Measurements from ENCODE around the gene NXPH2. TPM values are rescaled to one million over a fixed set of nuclear protein-coding genes. Genes with fewer than 3 reads are reported as not detected.

Gene NXPH2
- total and polyA plus RNA-seq, 2 of the 13 experiments (the other 11 are each of a cell fraction or from before 2014, with no cell fraction given), result not detected

DNA sequence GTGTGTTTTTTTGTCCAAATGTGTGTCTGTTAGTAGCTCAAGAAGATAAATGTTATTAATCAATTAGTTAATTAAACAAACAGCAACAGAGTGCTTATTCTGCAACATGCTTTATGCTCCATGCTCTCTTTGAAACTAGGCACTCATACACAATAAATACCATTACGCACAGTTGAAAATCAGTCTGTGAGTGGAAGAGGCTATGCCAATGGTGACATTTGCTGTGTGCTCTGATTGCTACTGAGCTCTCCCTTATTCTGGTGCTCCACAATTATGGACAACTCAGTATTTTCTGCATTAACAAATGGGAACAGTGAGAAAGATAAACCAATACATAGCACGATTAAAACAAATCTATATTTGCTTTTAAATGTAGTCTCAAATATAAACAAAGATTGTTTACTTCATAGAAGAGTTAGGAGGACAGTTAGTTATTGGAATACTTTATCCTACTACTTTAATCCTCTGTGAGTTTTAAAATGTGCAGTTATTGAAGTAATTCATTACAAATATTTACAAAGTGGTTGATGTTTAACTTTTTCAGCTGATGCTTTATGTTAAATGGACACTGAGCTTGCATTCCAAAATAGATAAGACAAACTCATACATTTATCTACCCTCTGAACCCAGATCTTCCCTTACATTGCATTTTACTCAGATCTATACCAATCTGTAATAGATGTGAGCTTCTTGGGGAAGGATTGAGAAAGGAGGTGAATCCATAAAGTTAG lies 55.3 kb downstream of the NXPH2 start (continued):
- TF ChIP-seq ZNF367 (CRISPR knock-in tag; IDR thresholded peaks at IDR 0.05; ENCODE audit: borderline replicate concordance), result no peak
- 0 out of 4 replicates have a peak, but pooled peaks of 1 of the 2 experiments have one; percentile 24 for TF ChIP-seq KLF16 (CRISPR knock-in tag; IDR thresholded peaks at IDR 0.05)
- peak; percentile 62 for TF ChIP-seq NCOA2 (CRISPR knock-in tag; IDR thresholded peaks at IDR 0.05)
- peak; percentile 19 for TF ChIP-seq ASH2L (IDR thresholded peaks at IDR 0.05; ENCODE audit: insufficient read length, low read depth, low read length)
- TF ChIP-seq, protein P1, sequence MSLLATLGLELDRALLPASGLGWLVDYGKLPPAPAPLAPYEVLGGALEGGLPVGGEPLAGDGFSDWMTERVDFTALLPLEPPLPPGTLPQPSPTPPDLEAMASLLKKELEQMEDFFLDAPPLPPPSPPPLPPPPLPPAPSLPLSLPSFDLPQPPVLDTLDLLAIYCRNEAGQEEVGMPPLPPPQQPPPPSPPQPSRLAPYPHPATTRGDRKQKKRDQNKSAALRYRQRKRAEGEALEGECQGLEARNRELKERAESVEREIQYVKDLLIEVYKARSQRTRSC (CRISPR knock-in tag; IDR thresholded peaks at IDR 0.05; ENCODE audit: low read depth), result no peak
- TF ChIP-seq, protein P2, sequence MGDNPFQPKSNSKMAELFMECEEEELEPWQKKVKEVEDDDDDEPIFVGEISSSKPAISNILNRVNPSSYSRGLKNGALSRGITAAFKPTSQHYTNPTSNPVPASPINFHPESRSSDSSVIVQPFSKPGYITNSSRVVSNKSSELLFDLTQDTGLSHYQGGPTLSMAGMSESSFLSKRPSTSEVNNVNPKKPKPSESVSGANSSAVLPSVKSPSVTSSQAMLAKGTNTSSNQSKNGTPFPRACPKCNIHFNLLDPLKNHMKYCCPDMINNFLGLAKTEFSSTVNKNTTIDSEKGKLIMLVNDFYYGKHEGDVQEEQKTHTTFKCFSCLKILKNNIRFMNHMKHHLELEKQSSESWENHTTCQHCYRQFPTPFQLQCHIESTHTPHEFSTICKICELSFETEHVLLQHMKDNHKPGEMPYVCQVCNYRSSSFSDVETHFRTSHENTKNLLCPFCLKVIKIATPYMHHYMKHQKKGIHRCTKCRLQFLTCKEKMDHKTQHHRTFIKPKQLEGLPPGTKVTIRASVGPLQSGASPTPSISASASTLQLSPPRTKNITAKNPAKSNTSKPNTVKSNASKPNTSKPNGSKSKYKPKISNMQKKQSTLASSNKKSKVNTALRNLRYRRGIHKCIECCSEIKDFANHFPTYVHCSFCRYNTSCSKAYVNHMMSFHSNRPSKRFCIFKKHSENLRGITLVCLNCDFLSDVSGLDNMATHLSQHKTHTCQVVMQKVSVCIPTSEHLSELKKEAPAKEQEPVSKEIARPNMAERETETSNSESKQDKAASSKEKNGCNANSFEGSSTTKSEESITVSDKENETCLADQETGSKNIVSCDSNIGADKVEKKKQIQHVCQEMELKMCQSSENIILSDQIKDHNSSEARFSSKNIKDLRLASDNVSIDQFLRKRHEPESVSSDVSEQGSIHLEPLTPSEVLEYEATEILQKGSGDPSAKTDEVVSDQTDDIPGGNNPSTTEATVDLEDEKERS (CRISPR knock-in tag; IDR thresholded peaks at IDR 0.05), result 0 out of 2 replicates have a peak, but pooled peaks have one; percentile 10
- TF ChIP-seq, protein P3, sequence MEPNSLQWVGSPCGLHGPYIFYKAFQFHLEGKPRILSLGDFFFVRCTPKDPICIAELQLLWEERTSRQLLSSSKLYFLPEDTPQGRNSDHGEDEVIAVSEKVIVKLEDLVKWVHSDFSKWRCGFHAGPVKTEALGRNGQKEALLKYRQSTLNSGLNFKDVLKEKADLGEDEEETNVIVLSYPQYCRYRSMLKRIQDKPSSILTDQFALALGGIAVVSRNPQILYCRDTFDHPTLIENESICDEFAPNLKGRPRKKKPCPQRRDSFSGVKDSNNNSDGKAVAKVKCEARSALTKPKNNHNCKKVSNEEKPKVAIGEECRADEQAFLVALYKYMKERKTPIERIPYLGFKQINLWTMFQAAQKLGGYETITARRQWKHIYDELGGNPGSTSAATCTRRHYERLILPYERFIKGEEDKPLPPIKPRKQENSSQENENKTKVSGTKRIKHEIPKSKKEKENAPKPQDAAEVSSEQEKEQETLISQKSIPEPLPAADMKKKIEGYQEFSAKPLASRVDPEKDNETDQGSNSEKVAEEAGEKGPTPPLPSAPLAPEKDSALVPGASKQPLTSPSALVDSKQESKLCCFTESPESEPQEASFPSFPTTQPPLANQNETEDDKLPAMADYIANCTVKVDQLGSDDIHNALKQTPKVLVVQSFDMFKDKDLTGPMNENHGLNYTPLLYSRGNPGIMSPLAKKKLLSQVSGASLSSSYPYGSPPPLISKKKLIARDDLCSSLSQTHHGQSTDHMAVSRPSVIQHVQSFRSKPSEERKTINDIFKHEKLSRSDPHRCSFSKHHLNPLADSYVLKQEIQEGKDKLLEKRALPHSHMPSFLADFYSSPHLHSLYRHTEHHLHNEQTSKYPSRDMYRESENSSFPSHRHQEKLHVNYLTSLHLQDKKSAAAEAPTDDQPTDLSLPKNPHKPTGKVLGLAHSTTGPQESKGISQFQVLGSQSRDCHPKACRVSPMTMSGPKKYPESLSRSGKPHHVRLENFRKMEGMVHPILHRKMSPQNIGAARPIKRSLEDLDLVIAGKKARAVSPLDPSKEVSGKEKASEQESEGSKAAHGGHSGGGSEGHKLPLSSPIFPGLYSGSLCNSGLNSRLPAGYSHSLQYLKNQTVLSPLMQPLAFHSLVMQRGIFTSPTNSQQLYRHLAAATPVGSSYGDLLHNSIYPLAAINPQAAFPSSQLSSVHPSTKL (CRISPR knock-in tag; IDR thresholded peaks at IDR 0.05), result peak; percentile 74
- TF ChIP-seq POLR2AphosphoS5 (IDR thresholded peaks at IDR 0.05; ENCODE audit: low read depth, low read length), result no peak
- TF ChIP-seq, protein P4, sequence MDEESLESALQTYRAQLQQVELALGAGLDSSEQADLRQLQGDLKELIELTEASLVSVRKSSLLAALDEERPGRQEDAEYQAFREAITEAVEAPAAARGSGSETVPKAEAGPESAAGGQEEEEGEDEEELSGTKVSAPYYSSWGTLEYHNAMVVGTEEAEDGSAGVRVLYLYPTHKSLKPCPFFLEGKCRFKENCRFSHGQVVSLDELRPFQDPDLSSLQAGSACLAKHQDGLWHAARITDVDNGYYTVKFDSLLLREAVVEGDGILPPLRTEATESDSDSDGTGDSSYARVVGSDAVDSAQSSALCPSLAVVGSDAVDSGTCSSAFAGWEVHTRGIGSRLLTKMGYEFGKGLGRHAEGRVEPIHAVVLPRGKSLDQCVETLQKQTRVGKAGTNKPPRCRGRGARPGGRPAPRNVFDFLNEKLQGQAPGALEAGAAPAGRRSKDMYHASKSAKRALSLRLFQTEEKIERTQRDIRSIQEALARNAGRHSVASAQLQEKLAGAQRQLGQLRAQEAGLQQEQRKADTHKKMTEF (CRISPR knock-in tag; IDR thresholded peaks at IDR 0.05), result 0 out of 2 replicates have a peak, but pooled peaks have one; percentile 29
- TF ChIP-seq ZNF33B (CRISPR knock-in tag; IDR thresholded peaks at IDR 0.05), result no peak
- TF ChIP-seq, protein P5, sequence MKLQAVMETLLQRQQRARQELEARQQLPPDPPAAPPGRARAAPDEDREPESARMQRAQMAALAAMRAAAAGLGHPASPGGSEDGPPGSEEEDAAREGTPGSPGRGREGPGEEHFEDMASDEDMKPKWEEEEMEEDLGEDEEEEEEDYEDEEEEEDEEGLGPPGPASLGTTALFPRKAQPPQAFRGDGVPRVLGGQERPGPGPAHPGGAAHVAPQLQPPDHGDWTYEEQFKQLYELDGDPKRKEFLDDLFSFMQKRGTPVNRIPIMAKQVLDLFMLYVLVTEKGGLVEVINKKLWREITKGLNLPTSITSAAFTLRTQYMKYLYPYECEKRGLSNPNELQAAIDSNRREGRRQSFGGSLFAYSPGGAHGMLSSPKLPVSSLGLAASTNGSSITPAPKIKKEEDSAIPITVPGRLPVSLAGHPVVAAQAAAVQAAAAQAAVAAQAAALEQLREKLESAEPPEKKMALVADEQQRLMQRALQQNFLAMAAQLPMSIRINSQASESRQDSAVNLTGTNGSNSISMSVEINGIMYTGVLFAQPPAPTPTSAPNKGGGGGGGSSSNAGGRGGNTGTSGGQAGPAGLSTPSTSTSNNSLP (IDR thresholded peaks at IDR 0.05; ENCODE audit: low read depth, low read length), result peak; percentile 82
- TF ChIP-seq MZF1 (CRISPR knock-in tag; IDR thresholded peaks at IDR 0.05; ENCODE audit: borderline replicate concordance), result no peak
- TF ChIP-seq ESRRA (CRISPR knock-in tag; IDR thresholded peaks at IDR 0.05; ENCODE audit: low read depth), result 0 out of 2 replicates have a peak, but pooled peaks have one; percentile 25

All from HepG2 (cell line).